Vagina (tissue), 2 donors: ENCODE results near the gene CD83.

Source experiments
- POLR2A ChIP-seq, 2 donors: fragments of 450-650 bp; IDR thresholded peaks; one replicate each; pipeline ENCODE4 v1.6.1; 2017; ENCODE audit warnings: antibody characterized with exemption in 2 of 2, mild to moderate bottlenecking in 2 of 2, moderate library complexity in 2 of 2
- TF ChIP-seq, protein P1 (sequence below), 3 experiments: fragments of 450-650 bp in 2 of 3; fragments of 200-600 bp in 1 of 3; sonication (generic) in 1 of 3; IDR thresholded peaks; one replicate each; pipeline ENCODE4 v1.5.1; 2017 to 2019; ENCODE audit warnings: antibody characterized with exemption in 3 of 3, mild to moderate bottlenecking in 2 of 3, moderate library complexity in 2 of 3

DNA sequence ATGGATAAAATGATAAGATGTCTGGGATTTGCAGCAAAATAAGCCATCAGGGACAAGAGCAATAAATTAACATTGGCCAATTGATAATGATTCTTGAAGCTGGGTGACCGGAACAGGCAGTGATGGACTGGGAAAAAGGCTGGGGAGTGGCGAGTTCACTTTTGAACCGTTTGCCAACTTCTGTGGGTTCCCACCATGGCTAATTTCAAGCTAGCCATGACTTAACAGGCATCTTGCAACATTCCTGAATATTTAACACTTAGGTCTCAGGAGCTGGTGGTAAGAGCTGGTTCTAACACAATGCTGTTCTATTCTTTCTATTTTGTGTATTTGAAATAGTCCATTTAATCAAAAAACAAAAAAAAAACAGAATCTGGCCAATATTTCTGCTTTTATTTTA, 37.6 kb upstream of the CD83 start:
- no peak for TF ChIP-seq POLR2A (IDR thresholded peaks at IDR 0.05)
- TF ChIP-seq, protein P1, sequence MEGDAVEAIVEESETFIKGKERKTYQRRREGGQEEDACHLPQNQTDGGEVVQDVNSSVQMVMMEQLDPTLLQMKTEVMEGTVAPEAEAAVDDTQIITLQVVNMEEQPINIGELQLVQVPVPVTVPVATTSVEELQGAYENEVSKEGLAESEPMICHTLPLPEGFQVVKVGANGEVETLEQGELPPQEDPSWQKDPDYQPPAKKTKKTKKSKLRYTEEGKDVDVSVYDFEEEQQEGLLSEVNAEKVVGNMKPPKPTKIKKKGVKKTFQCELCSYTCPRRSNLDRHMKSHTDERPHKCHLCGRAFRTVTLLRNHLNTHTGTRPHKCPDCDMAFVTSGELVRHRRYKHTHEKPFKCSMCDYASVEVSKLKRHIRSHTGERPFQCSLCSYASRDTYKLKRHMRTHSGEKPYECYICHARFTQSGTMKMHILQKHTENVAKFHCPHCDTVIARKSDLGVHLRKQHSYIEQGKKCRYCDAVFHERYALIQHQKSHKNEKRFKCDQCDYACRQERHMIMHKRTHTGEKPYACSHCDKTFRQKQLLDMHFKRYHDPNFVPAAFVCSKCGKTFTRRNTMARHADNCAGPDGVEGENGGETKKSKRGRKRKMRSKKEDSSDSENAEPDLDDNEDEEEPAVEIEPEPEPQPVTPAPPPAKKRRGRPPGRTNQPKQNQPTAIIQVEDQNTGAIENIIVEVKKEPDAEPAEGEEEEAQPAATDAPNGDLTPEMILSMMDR (IDR thresholded peaks at IDR 0.05), result no peak
